ENCODE measurements around the gene CRABP2.

CRABP2 gene

GRCh38 chr1:156689953-156690674 lies 15.3 kb downstream of the CRABP2 start:
- DNase-seq: peak; percentile 67 to 82

DNA sequence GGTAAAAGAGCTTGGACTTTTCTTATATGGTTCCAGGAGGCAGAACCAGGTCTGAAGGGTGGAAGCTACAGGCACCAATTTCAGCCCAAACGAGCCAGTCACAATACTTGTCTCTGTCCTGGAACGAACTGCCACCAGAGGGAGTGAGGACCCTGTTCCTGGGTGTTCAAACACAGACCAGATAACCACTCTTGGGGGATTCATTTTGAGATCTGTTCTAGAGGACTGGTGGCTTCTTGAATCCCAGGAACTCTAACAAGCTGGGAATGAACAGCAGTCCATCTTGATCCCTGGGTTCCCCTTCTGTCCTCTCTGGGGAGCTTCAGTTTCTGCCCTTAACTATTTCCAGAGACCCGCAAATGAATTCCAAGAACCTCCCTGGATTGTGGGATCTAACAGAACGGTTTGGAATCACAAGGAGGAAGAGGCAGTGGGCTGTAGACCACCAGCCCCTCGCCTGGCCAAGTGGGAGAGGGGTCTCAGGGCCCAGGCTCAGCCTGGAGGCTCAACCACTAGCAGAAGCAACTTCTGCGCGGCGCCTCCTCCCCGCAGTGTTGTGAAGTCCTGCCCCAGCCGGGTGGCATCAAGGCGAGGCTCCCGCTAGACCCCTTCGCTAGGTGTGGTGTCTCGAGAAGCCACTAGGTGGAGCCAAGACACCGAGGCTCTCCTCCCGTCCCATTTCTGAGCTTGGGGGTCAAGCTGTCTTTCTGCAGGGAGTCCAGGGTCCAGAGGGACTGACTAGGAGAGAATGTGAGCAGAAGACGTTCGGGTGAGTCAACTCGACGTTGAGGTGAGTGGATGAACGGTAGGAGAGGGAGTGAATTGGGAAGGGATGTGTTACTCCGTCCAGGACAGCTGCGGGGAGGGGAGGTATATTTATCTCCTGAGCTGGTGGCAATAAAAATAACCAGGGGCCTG lies 16.1 kb downstream of the CRABP2 start:
- DNase-seq: peak; percentile 74 to 85

- DNase-seq: no peak
Observed at GRCh38 chr1:156684227-156684782, 21.1 kb downstream of the CRABP2 start.

DNA sequence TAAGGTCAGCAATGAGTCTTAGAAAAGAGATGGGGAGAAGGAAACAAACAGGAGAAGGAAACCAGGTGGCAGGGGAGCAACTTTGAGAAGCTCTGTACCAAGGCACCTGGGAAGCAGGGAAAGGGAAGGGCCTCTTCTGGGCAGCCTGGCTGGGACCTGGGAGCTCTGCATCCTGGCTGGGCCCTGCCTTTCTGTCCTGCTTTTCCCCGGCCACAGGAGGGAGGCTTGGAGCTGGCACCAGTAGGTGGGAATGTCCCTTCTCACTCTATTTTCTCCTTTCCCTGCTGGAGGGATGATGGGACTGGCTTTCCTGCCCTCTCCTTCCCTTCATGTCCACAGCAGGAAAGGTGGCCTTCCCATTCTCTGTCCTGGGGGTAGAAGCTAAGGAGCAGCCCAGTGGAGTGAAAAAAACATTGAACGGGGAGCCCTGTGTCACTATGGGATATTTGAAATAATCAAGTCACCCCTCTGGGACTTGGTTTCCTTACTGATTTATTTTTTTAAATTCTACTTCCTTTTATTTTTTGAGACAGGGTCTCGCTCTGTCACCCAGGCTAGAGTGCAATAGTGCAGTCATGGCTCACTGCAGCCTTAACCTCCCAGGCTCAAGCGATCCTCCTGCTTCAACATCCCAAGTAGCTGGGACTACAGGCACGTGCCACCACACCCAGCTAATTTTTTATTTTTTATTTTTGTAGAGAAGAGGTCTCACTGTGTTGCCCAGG lies 23.1 kb downstream of the CRABP2 start:
- DNase-seq: no peak

GRCh38 chr1:156681196-156681960 lies 24.0 kb downstream of the CRABP2 start:
- no peak for DNase-seq

- no peak for DNase-seq
Observed at GRCh38 chr1:156680056-156680455, 25.3 kb downstream of the CRABP2 start.

- peak; percentile 29 to 70 for DNase-seq
Observed at GRCh38 chr1:156677616-156678596, 27.5 kb downstream of the CRABP2 start.

DNA sequence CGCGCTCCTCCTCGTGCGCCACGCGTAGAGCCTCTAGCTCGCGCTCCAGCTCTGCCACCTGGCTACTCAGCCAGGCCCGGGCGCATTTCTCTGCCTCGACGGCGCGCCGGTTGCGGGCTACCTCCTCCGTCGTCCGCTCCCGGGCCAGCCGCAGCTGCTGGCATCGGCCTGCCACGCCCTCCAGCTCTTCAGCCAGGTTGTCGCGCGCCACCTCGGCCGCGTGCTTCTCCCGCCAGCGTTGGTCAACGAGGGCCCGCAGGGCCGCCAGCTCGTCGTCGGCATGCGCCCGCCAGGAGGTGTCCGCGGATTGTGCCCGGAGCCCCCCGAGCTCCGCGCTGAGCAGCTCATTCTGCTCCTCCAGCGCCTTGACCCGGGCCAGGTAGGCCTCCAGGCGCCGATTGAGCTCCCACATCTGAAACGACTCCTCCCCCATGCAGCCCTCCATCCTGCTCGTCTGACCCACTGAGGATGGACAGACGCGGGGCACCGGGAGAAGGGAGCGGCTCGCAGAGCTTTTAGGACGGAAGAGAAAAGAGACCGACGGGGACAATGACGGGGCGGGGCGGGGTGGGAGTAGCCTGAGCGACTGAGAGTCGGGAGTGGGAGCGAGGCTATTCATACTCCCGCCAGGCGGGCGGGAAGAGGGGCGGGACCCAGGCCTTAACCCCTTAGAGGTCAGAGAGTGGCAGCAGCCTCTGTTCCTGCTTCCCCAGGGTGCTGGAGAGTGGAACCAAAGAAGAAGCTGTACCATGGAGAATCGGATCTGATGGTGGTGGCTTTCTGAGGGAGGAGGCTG lies 28.4 kb downstream of the CRABP2 start, which contains the start of gene NES:
Gene NES (minus strand): TSS at position 588 of the 796 bp plus-strand sequence. CDS start 143 bp downstream, at position 445.
- DNase-seq: peak in 1 of 2 donors; percentile 60

- no peak for DNase-seq
Observed at GRCh38 chr1:156676114-156676819, 29.1 kb downstream of the CRABP2 start.

DNA sequence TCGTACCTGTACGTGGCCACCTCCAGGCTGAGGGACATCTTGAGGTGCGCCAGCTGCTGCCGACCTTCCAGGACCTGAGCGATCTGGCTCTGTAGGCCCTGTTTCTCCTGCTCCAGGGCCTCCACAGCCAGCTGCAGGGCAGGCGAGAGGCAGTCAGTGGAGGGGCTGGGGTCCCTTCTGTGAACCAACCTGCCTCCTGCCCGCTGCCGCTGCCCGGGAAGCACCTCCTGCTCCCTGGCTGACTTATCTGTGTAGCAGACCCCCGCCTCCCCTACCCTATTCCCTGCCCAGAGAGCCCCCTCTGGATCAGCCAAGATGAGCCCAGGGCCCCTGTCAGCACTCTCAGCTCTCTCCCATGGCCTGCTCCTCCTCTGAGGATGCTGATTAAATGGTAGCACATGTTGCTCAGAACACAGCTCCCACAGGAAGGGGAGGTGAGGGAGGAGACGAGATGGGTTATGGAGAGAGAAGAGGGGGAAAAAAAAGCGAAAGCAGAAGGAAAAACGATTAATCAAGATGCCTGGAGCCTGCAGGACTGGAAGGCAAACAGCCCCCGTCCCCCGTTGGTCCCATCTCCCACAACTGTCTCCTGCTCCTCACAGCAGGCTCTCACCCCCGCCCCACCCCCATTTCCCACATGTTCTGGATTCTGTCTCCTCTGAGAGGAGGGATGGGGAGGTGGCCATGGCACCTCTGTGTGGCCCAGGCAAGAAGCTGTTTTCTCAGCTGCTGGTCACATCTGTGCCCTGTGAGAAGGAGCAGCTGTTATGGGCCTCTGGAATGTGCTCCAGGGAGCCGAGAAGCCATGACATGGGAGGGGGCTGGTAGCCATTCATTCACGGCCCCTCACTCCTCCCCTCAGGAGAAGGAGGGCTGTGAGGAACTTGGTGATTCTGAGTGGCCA lies 29.9 kb downstream of the CRABP2 start:
- no peak for DNase-seq

DNA sequence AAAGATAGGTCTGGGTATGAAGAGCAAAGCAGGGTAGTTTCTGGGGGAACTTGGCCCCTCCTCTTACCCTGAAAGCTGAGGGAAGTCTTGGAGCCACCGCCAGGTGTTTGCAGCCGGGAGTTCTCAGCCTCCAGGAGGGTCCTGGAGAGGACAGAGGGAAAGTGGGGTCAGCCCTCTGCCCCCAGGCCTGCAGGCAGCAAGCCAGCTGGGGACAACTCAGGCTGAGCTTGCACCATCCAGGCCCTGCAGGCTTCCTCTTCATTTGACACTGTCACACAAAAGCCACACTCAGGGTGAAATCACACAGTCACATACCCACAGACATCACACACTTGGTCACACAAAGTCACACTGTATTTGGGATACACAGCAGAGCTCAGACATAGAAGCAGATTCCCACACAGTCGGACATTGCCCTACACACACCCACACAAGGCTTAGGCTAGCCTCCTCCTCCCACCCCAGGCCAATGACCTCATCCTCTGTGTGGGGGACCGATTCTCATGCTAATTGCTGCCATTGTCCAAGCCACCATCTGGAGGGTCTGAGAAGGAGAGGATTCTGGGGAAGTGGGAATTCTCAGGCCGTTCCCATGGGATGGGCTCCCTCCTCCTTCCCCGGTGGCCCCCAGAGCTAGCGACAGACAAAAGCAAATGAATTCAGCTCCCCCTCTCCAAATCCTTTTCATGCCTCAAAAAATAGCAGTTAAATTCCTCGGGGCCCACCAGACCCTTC lies 31.8 kb downstream of the CRABP2 start:
- DNase-seq: peak; percentile 47 to 80

DNA sequence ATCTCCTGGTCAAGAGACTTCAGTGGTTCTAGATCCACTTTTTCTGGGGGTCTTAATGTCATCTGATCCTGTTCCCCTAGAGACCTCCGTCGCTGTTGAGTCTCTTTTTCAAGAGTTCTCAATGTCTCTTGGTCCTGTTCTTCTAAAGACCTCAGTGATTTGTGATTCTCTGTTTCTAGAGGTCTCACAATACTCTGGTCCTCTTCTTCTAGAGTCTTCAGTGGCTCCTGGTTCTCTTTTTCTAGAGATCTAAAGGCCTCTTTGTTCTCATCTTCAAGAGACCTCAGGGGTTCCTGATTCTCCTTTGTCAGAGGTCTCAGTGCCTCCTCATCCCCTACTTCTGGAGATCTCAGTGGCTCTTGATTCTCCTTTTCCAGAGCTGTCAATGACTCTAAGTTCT lies 33.6 kb downstream of the CRABP2 start:
- no peak for DNase-seq

DNA sequence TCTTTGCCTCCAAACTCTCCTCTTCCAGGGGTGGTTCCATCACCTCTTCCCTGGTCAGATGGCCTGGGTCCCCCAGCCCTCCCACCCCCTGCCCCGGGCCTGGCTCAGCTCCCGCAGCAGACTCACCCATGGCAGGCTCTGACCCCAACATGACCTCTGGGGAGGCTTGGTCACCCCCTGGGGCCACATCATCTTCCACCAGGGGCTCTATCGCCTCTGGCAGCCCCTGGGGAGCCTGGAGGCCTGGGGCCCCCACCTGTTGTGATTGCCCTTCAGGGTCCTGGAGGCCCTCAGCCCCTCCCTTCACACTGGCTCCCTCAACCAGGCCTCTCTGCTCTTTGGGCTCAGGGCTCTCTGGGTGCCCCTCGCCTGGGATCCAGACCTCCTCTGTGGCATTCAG lies 34.6 kb downstream of the CRABP2 start:
- DNase-seq: no peak

GRCh38 chr1:156670359-156670758 lies 35.0 kb downstream of the CRABP2 start:
- no peak for DNase-seq

GRCh38 chr1:156669794-156670193 lies 35.6 kb downstream of the CRABP2 start:
- no peak for DNase-seq

DNA sequence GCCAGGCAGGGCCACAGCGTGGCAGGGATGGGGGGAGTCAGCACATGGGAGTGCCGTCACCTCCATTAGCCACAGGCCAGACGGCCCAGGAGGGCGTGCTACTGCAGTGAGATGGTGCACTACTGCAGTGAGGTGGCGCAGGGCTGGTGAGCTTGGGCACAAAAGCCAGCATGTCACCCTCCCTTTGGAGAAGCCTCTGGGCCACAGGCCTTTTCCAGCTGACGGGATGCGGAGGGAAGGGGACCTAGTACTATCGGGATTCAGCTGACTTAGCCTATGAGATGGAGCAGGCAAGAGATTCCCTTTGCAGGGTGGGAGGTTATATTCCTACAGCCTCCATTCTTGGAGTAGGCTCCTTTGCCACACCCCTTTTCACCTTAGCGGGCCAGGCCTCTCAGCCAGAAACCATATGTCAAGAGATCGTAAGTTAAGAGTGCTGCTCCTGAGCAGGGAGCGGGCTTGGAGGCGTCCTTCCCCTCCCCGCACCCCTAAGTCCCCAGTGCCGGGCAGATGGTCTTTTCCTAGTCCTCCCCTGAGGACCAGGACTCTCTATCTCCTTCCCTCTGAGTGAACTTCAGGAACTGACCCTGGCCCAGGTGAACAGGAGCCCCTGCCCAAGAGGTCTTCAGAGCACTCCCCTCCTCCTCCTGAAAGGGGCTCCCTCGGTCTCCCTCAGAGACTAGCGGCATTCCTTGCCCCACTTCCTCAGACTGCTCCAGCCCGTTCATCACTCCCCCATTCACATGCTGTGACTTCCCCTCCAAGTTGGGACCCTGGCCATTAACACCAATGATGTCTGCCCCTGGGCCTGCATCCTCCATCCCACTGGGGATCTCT lies 36.4 kb downstream of the CRABP2 start:
- DNase-seq: no peak
